H1 (cell line): ENCODE measurements around the gene PDZRN3.

Source experiments
- CREB1 ChIP-seq: IDR thresholded peaks from 2 replicates; pipeline ENCODE4 v1.6.1; 2012; ENCODE audit warnings: inconsistent platforms
- CTCF ChIP-seq, 3 experiments: IDR thresholded peaks; 1 replicate in 2 of 3; 2 replicates in 1 of 3; pipeline versions ENCODE4 v1.5.1 to v1.6.1; 2011; ENCODE audit warnings: low read length in 3 of 3, mild to moderate bottlenecking in 3 of 3, inconsistent platforms in 2 of 3, low read depth in 1 of 3, moderate library complexity in 1 of 3; ENCODE audit not compliant: insufficient read depth in 1 of 3; ENCODE audit errors: control extremely low read depth in 1 of 3
- POLR2A ChIP-seq, 2 experiments: IDR thresholded peaks; 1 replicate in 1 of 2; 2 replicates in 1 of 2; pipeline ENCODE4 v1.6.1; 2011; ENCODE audit warnings: low read depth in 2 of 2, low read length in 2 of 2, mild to moderate bottlenecking in 2 of 2; ENCODE audit errors: control extremely low read depth in 1 of 2
- POU5F1 ChIP-seq: IDR thresholded peaks from 2 replicates; pipeline ENCODE4 v1.6.1; 2011; ENCODE audit warnings: low read depth, mild to moderate bottlenecking, low read length, moderate library complexity
- SIN3A ChIP-seq, 2 experiments: IDR thresholded peaks in 1 of 2; conservative IDR thresholded peaks in 1 of 2; 2 replicates each; pipeline ENCODE4 v1.6.1; 2011 to 2012; ENCODE audit warnings: low read length in 2 of 2, improper control_type of control experiment in 1 of 2, low read depth in 1 of 2, mild to moderate bottlenecking in 1 of 2
- SRF ChIP-seq: IDR thresholded peaks from 2 replicates; pipeline ENCODE4 v1.6.1; 2011; ENCODE audit warnings: mild to moderate bottlenecking, low read depth, low read length, moderate library complexity
- TAF1 ChIP-seq: IDR thresholded peaks from 2 replicates; pipeline ENCODE4 v1.6.1; 2011; ENCODE audit warnings: mild to moderate bottlenecking, low read depth, low read length
- YY1 ChIP-seq: IDR thresholded peaks from 2 replicates; pipeline ENCODE4 v1.6.1; 2011; ENCODE audit warnings: low read depth, mild to moderate bottlenecking, low read length

GRCh38 chr3:73510784-73511183 lies 114.0 kb downstream of the PDZRN3 start:
- TF ChIP-seq CREB1 (no peak), YY1 (no peak), CTCF (IDR thresholded peaks at IDR 0.05; ENCODE audit: control extremely low read depth in 1 of 3, insufficient read depth in 1 of 3, low read depth in 1 of 3, low read length in 3 of 3) (no peak), POU5F1 (no peak), TAF1 (no peak), SRF (no peak), SIN3A (conservative IDR thresholded peaks at IDR 0.05 in 1 of 2, IDR thresholded peaks at IDR 0.05 in 1 of 2; ENCODE audit: low read depth in 1 of 2, low read length in 2 of 2) (no peak), POLR2A (IDR thresholded peaks at IDR 0.05; ENCODE audit: control extremely low read depth in 1 of 2, low read depth in 2 of 2, low read length in 2 of 2) (no peak)
